ENCODE data around the gene PRKCH.

DNA sequence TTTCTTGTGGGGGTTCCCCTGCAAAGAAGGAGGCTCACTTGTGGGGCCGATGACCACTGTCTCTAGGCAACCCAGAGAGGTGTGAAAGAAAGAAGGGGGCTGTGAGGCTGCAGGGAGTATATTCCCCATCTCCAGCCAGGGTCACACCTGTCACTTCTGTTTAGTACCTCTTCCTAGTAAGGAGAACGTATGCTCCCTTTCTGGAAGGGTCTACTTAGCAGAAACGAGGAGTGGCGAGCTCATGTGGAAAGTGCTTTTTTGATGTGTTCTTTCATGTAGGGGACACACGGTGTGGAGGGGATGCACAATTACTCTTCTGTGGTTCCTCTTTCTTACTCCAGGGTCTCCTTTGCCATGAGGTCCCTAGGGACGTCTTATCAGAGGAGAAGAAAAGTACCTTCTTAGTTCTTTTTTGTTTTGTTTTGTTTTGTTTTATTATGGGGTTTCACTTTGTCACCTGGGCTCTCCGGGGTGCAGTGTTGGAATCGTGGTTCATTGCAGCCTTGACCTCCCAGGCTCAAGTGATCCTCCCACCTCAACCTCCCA lies 58.3 kb downstream of the PRKCH start:
- TF ChIP-seq, protein P1, sequence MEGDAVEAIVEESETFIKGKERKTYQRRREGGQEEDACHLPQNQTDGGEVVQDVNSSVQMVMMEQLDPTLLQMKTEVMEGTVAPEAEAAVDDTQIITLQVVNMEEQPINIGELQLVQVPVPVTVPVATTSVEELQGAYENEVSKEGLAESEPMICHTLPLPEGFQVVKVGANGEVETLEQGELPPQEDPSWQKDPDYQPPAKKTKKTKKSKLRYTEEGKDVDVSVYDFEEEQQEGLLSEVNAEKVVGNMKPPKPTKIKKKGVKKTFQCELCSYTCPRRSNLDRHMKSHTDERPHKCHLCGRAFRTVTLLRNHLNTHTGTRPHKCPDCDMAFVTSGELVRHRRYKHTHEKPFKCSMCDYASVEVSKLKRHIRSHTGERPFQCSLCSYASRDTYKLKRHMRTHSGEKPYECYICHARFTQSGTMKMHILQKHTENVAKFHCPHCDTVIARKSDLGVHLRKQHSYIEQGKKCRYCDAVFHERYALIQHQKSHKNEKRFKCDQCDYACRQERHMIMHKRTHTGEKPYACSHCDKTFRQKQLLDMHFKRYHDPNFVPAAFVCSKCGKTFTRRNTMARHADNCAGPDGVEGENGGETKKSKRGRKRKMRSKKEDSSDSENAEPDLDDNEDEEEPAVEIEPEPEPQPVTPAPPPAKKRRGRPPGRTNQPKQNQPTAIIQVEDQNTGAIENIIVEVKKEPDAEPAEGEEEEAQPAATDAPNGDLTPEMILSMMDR (IDR thresholded peaks at IDR 0.05; ENCODE audit: borderline replicate concordance, extremely low read depth, low read length, poor library complexity, severe bottlenecking) = no peak
- TF ChIP-seq EZH2 (IDR thresholded peaks at IDR 0.05; ENCODE audit: borderline replicate concordance, low read depth, low read length, severe bottlenecking) = no peak
